ENCODE measurements around the gene ZNF385C. TPM values are rescaled to one million over a fixed set of nuclear protein-coding genes. Genes with fewer than 3 reads are reported as not detected.

ZNF385C gene
- total RNA-seq, 1 experiment from 2014 or later: 3.7 TPM

DNA sequence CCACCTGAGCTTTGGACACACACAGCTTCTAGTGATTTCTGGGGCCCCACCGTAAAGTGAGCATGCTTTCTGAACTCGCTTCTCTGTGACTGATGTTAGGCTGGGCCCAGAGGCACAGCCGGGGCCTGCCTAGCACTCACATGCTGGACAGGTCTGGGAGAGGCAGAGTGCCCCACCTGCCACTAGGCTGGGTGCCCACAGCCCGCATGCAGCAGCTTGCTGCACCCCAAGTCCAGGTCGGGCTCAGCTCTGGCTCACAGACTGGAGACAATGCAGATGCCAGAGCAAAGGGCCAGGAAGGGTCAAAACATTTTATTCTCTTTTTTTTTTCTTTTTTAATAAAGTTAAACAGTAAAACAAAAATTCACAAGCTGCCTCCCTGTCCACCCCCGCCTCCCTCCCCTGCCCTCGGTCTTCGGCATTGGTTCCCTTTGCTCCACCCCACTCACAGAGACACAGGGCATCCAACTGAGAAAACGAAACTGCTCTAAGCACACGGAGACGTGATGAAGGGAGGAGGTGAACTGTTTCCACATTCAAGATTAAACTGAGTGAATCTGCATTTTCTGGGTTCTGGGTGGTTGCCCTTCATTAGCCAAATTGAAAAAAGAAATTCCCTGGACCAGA, 122.0 kb downstream of the ZNF385C start (continued):
- no peak for TF ChIP-seq ELF4 (CRISPR knock-in tag; IDR thresholded peaks at IDR 0.05; ENCODE audit: low read depth)
- TF ChIP-seq, protein P1, sequence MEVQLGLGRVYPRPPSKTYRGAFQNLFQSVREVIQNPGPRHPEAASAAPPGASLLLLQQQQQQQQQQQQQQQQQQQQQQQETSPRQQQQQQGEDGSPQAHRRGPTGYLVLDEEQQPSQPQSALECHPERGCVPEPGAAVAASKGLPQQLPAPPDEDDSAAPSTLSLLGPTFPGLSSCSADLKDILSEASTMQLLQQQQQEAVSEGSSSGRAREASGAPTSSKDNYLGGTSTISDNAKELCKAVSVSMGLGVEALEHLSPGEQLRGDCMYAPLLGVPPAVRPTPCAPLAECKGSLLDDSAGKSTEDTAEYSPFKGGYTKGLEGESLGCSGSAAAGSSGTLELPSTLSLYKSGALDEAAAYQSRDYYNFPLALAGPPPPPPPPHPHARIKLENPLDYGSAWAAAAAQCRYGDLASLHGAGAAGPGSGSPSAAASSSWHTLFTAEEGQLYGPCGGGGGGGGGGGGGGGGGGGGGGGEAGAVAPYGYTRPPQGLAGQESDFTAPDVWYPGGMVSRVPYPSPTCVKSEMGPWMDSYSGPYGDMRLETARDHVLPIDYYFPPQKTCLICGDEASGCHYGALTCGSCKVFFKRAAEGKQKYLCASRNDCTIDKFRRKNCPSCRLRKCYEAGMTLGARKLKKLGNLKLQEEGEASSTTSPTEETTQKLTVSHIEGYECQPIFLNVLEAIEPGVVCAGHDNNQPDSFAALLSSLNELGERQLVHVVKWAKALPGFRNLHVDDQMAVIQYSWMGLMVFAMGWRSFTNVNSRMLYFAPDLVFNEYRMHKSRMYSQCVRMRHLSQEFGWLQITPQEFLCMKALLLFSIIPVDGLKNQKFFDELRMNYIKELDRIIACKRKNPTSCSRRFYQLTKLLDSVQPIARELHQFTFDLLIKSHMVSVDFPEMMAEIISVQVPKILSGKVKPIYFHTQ (CRISPR knock-in tag; IDR thresholded peaks at IDR 0.05): no peak
- TF ChIP-seq, protein P2, sequence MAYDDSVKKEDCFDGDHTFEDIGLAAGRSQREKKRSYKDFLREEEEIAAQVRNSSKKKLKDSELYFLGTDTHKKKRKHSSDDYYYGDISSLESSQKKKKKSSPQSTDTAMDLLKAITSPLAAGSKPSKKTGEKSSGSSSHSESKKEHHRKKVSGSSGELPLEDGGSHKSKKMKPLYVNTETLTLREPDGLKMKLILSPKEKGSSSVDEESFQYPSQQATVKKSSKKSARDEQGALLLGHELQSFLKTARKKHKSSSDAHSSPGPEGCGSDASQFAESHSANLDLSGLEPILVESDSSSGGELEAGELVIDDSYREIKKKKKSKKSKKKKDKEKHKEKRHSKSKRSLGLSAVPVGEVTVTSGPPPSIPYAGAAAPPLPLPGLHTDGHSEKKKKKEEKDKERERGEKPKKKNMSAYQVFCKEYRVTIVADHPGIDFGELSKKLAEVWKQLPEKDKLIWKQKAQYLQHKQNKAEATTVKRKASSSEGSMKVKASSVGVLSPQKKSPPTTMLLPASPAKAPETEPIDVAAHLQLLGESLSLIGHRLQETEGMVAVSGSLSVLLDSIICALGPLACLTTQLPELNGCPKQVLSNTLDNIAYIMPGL (CRISPR knock-in tag; IDR thresholded peaks at IDR 0.05): no peak
- TF ChIP-seq OVOL2 (CRISPR knock-in tag; IDR thresholded peaks at IDR 0.05; ENCODE audit: borderline replicate concordance): no peak
- no peak for TF ChIP-seq EMX1 (CRISPR knock-in tag; IDR thresholded peaks at IDR 0.05)
- TF ChIP-seq, protein P3, sequence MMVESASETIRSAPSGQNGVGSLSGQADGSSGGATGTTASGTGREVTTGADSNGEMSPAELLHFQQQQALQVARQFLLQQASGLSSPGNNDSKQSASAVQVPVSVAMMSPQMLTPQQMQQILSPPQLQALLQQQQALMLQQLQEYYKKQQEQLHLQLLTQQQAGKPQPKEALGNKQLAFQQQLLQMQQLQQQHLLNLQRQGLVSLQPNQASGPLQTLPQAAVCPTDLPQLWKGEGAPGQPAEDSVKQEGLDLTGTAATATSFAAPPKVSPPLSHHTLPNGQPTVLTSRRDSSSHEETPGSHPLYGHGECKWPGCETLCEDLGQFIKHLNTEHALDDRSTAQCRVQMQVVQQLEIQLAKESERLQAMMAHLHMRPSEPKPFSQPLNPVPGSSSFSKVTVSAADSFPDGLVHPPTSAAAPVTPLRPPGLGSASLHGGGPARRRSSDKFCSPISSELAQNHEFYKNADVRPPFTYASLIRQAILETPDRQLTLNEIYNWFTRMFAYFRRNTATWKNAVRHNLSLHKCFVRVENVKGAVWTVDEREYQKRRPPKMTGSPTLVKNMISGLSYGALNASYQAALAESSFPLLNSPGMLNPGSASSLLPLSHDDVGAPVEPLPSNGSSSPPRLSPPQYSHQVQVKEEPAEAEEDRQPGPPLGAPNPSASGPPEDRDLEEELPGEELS (CRISPR knock-in tag; IDR thresholded peaks at IDR 0.05): no peak
- TF ChIP-seq GRHL2 (CRISPR knock-in tag; IDR thresholded peaks at IDR 0.05; ENCODE audit: insufficient replicate concordance, severe bottlenecking): no peak
- no peak for TF ChIP-seq FOXP1 (CRISPR knock-in tag; IDR thresholded peaks at IDR 0.05; ENCODE audit: borderline replicate concordance)
- TF ChIP-seq NR1H2 (CRISPR knock-in tag; IDR thresholded peaks at IDR 0.05): no peak
- no peak for TF ChIP-seq TEAD1 (CRISPR knock-in tag; IDR thresholded peaks at IDR 0.05)
- TF ChIP-seq ZNF396 (CRISPR knock-in tag; IDR thresholded peaks at IDR 0.05; ENCODE audit: borderline replicate concordance): no peak
- TF ChIP-seq GTF2I (CRISPR knock-in tag; conservative IDR thresholded peaks at IDR 0.05): no peak
- no peak for TF ChIP-seq FOXK1 (CRISPR knock-in tag; IDR thresholded peaks at IDR 0.05)

Other genes starting within 250 kb of the ZNF385C start
- gene KLHL11, start 233.1 kb downstream of the ZNF385C start, total RNA-seq (2021): 13.4 to 15.0 TPM (median 14.7 TPM) in 3 replicates
- gene ACLY, start 179.5 kb downstream of the ZNF385C start, total RNA-seq (2021): 312 to 350 TPM (median 316 TPM) in 3 replicates
- gene ODAD4, start 167.9 kb downstream of the ZNF385C start, total RNA-seq (2021): 1.2 to 2.1 TPM (median 1.9 TPM) in 3 replicates
- 52.5 to 54.2 TPM (median 53.9 TPM) in 3 replicates for gene CNP, start 131.7 kb downstream of the ZNF385C start, total RNA-seq (2021)
- 111 to 140 TPM (median 114 TPM) in 3 replicates for gene DNAJC7, start 81.0 kb downstream of the ZNF385C start, total RNA-seq (2021)
- 31.9 to 37.3 TPM (median 36.1 TPM) in 3 replicates for gene NKIRAS2, start 78.4 kb downstream of the ZNF385C start, total RNA-seq (2021)
- gene C17orf113, start 47.9 kb downstream of the ZNF385C start, total RNA-seq (2021): 1.9 to 2.8 TPM (median 2.5 TPM) in 3 replicates
- gene DHX58, start 14.2 kb upstream of the ZNF385C start, total RNA-seq (2021): 6.3 to 7.6 TPM (median 7.3 TPM) in 3 replicates
- 44.8 to 54.0 TPM (median 52.7 TPM) in 3 replicates for gene KAT2A, start 22.9 kb upstream of the ZNF385C start, total RNA-seq (2021)
- gene HSPB9, start 24.3 kb upstream of the ZNF385C start, total RNA-seq (2021): 0.30 to 0.57 TPM (median 0.46 TPM) in 3 replicates
- gene RAB5C, start 56.5 kb upstream of the ZNF385C start, total RNA-seq (2021): 74.3 to 84.8 TPM (median 84.1 TPM) in 3 replicates
- 0.24 to 0.46 TPM (median 0.34 TPM) in 3 replicates for gene KCNH4, start 82.7 kb upstream of the ZNF385C start, total RNA-seq (2021)
- not detected in 3 replicates for gene HCRT, start 87.0 kb upstream of the ZNF385C start, total RNA-seq (2021)
- gene GHDC, start 96.0 kb upstream of the ZNF385C start, total RNA-seq (2021): 7.5 to 11.1 TPM (median 11.1 TPM) in 3 replicates
- 36.4 to 42.2 TPM (median 37.9 TPM) in 3 replicates for gene STAT5B, start 177.9 kb upstream of the ZNF385C start, total RNA-seq (2021)
- 6.6 to 10.9 TPM (median 9.7 TPM) in 3 replicates for gene STAT5A, start 190.0 kb upstream of the ZNF385C start, total RNA-seq (2021)